ENCODE measurements around the gene SLC25A21.

The SLC25A21 gene

GRCh38 chr14:36766974-36767373 is 405.4 kb downstream of the SLC25A21 start:
- TF ChIP-seq, protein P1, sequence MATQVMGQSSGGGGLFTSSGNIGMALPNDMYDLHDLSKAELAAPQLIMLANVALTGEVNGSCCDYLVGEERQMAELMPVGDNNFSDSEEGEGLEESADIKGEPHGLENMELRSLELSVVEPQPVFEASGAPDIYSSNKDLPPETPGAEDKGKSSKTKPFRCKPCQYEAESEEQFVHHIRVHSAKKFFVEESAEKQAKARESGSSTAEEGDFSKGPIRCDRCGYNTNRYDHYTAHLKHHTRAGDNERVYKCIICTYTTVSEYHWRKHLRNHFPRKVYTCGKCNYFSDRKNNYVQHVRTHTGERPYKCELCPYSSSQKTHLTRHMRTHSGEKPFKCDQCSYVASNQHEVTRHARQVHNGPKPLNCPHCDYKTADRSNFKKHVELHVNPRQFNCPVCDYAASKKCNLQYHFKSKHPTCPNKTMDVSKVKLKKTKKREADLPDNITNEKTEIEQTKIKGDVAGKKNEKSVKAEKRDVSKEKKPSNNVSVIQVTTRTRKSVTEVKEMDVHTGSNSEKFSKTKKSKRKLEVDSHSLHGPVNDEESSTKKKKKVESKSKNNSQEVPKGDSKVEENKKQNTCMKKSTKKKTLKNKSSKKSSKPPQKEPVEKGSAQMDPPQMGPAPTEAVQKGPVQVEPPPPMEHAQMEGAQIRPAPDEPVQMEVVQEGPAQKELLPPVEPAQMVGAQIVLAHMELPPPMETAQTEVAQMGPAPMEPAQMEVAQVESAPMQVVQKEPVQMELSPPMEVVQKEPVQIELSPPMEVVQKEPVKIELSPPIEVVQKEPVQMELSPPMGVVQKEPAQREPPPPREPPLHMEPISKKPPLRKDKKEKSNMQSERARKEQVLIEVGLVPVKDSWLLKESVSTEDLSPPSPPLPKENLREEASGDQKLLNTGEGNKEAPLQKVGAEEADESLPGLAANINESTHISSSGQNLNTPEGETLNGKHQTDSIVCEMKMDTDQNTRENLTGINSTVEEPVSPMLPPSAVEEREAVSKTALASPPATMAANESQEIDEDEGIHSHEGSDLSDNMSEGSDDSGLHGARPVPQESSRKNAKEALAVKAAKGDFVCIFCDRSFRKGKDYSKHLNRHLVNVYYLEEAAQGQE (IDR thresholded peaks at IDR 0.05; ENCODE audit: insufficient read depth in 1 of 2, low read depth in 2 of 2, low read length in 2 of 2) = no peak
- no peak for TF ChIP-seq FOXP2 (optimal IDR thresholded peaks at IDR 0.05; ENCODE audit: borderline replicate concordance, extremely low read depth, extremely low read length, insufficient read depth)
- TF ChIP-seq SIN3A (IDR thresholded peaks at IDR 0.05; ENCODE audit: borderline replicate concordance, insufficient read depth, low read length) = no peak
- TF ChIP-seq POLR2AphosphoS5 (IDR thresholded peaks at IDR 0.05; ENCODE audit: low read depth, low read length) = no peak
- TF ChIP-seq TAF1 (IDR thresholded peaks at IDR 0.05; ENCODE audit: borderline replicate concordance, insufficient read depth, low read length) = no peak

DNA sequence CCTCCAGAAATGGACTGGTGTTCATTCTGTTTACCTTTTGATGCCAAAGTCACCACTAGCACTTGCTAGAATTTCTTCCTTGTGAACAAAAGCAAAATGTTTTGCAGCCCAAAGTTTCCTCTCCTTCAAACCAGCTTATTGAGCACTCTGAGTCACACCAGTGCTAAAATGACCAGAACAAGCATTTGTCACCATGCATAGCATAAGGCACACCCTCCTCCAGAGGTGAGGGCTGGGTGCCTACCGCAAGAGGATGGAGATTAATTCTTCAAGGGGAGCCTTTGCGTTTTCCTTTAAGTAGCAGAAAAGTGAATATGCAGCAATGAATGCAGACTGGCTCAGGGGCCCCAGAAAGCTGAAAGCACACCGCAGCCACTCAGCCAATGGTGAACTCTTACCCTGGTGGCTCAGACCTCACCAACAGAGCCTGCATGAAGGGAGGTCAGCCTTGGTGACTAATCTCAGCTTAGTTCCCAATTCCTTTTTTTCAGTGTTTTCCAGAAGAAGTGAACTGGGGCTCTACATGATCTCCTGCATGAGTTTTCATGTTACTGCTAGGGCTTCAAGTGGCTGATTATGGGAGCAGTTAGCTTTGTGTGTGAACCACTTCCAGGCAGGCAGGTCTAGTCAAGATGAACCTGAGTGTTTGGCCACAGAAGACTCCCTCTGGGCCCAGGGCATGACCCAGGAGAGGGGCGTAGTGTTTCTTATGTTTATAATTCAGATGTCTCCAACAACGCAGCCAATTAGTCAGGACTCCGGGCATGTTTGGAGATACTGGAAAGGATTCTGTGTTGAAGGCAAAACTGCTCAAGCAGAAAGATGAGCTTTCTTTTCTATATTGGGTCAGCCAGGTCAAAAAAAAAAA is 414.4 kb downstream of the SLC25A21 start:
- TF ChIP-seq TAF1 (IDR thresholded peaks at IDR 0.05; ENCODE audit: borderline replicate concordance, insufficient read depth, low read length) (no peak), SIN3A (IDR thresholded peaks at IDR 0.05; ENCODE audit: borderline replicate concordance, insufficient read depth, low read length) (no peak), POLR2AphosphoS5 (IDR thresholded peaks at IDR 0.05; ENCODE audit: low read depth, low read length) (no peak), FOXP2 (optimal IDR thresholded peaks at IDR 0.05; ENCODE audit: borderline replicate concordance, extremely low read depth, extremely low read length, insufficient read depth) (no peak)
- TF ChIP-seq, protein P1 (IDR thresholded peaks at IDR 0.05; ENCODE audit: insufficient read depth in 1 of 2, low read depth in 2 of 2, low read length in 2 of 2) = no peak

- TF ChIP-seq, protein P1 (IDR thresholded peaks at IDR 0.05; ENCODE audit: insufficient read depth in 1 of 2, low read depth in 2 of 2, low read length in 2 of 2) = no peak
- TF ChIP-seq SIN3A (IDR thresholded peaks at IDR 0.05; ENCODE audit: borderline replicate concordance, insufficient read depth, low read length) = no peak
- no peak for TF ChIP-seq TAF1 (IDR thresholded peaks at IDR 0.05; ENCODE audit: borderline replicate concordance, insufficient read depth, low read length)
- no peak for TF ChIP-seq FOXP2 (optimal IDR thresholded peaks at IDR 0.05; ENCODE audit: borderline replicate concordance, extremely low read depth, extremely low read length, insufficient read depth)
- no peak for TF ChIP-seq POLR2AphosphoS5 (IDR thresholded peaks at IDR 0.05; ENCODE audit: low read depth, low read length)
These were observed 416.2 kb downstream of the SLC25A21 start for GRCh38 chr14:36756226-36756625.

DNA sequence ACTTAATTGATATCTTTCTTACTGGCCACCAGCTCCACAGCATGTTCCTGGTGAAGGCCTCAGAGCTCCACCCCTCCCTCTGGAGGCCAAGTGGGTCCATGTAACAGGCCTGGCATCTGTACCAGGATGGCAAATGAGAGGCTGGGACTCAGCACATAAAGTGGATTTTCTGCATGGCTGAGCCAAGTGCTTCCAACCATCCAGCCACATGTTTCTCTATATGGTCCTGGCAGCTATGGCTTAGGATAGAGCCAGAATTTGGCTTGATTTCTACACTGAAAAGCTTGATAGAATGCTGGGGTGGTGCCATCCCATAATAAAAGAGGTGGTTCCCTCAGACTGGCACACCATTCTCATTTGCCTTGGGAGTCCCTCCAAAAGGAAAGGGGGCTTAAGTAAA is 416.6 kb downstream of the SLC25A21 start:
- TF ChIP-seq TAF1 (IDR thresholded peaks at IDR 0.05; ENCODE audit: borderline replicate concordance, insufficient read depth, low read length) = no peak
- no peak for TF ChIP-seq POLR2AphosphoS5 (IDR thresholded peaks at IDR 0.05; ENCODE audit: low read depth, low read length)
- TF ChIP-seq FOXP2 (optimal IDR thresholded peaks at IDR 0.05; ENCODE audit: borderline replicate concordance, extremely low read depth, extremely low read length, insufficient read depth) = no peak
- TF ChIP-seq SIN3A (IDR thresholded peaks at IDR 0.05; ENCODE audit: borderline replicate concordance, insufficient read depth, low read length) = no peak
- TF ChIP-seq, protein P1 (IDR thresholded peaks at IDR 0.05; ENCODE audit: insufficient read depth in 1 of 2, low read depth in 2 of 2, low read length in 2 of 2) = no peak
